VCaP (cell line): ENCODE results near the gene LCN10.

Experiments used
- H3K27ac ChIP-seq: fragments of 450-650 bp; 2 replicates; pipeline ENCODE4 v1.5.1; 2017
- CTCF ChIP-seq: fragments of 450-650 bp; conservative IDR thresholded peaks from 2 replicates; pipeline ENCODE4 v1.5.1; 2017; ENCODE audit warnings: mild to moderate bottlenecking, moderate library complexity

The LCN10 gene

GRCh38 chr9:136724772-136725171 is 18.0 kb downstream of the LCN10 start:
- peak overlapping the region; percentile 92 for H3K27ac ChIP-seq

GRCh38 chr9:136723989-136724388 is 18.8 kb downstream of the LCN10 start:
- H3K27ac ChIP-seq, result peak overlapping the region; percentile 92; the same call in 1 of the 2 replicates
- TF ChIP-seq CTCF, result no peak

More at GRCh38 chr9:136724772-136725171, 18.0 kb downstream of the LCN10 start:
- no peak for TF ChIP-seq CTCF

- no peak for TF ChIP-seq CTCF
- H3K27ac ChIP-seq, result peak overlapping the region; percentile 92; the same call in 1 of the 2 replicates
Measured at GRCh38 chr9:136723362-136723976, 19.3 kb downstream of the LCN10 start.

- TF ChIP-seq CTCF, result no peak
- H3K27ac ChIP-seq, result peak overlapping the region; percentile 92; the same call in 1 of the 2 replicates
Measured at GRCh38 chr9:136722969-136723356, 19.8 kb downstream of the LCN10 start.

- no peak for TF ChIP-seq CTCF
- H3K27ac ChIP-seq, result peak overlapping the region; percentile 92; the same call in 1 of the 2 replicates
Measured at GRCh38 chr9:136722093-136722968, 20.4 kb downstream of the LCN10 start.

GRCh38 chr9:136721339-136722092 is 21.2 kb downstream of the LCN10 start:
- TF ChIP-seq CTCF, result no peak

GRCh38 chr9:136720898-136721338 is 21.8 kb downstream of the LCN10 start:
- no peak for TF ChIP-seq CTCF
- 0 out of 2 replicates have a peak overlapping the region, but pooled peaks have one; percentile 28 for H3K27ac ChIP-seq

More at GRCh38 chr9:136721339-136722092, 21.2 kb downstream of the LCN10 start:
- peak overlapping the region; percentile 28; the same call in 1 of the 2 replicates for H3K27ac ChIP-seq
